ENCODE results near the gene ST7. TPM values are rescaled to one million over a fixed set of nuclear protein-coding genes. Genes with fewer than 3 reads are reported as not detected.

The ST7 gene
- total and polyA plus RNA-seq, 5 donors from 2014 or later, result 7.3 to 15.5 (median 9.9) TPM

GRCh38 chr7:116984917-116985316 is 31.6 kb downstream of the ST7 start:
- no peaks in the 10 kb centered on the region for H3K36me3 ChIP-seq (ENCODE audit: control insufficient read depth, insufficient read depth, low read length)
- no peaks in the 10 kb centered on the region for H3K27me3 ChIP-seq (ENCODE audit: control insufficient read depth, insufficient read depth, low read length)
- H3K9me3 Mint-ChIP-seq, result peaks cover 0 to 2% (median 0%) of the 10 kb centered on the region in 7 donors
- H3K4me3 Mint-ChIP-seq, result no peak overlapping the region
- H3K4me1 Mint-ChIP-seq, result peaks cover 2 to 14% (median 7%) of the 10 kb centered on the region in 4 donors
- no peak overlapping the region for H3K27ac Mint-ChIP-seq
- DNase-seq (peak in 2 of 3 donors; percentile 43 to 57), ATAC-seq (ENCODE audit: low read depth in 2 of 2) (peak in 1 of 2 donors; percentile 53)
- no peak overlapping the region for H3K27ac ChIP-seq (ENCODE audit: insufficient read depth, low read length, poor library complexity, severe bottlenecking)
- no peaks in the 10 kb centered on the region for H3K9me3 ChIP-seq (ENCODE audit: control insufficient read depth in 2 of 2, low read length in 2 of 2)
- no peaks in the 10 kb centered on the region for H3K4me1 ChIP-seq (ENCODE audit: control insufficient read depth, insufficient read depth, low read length, poor library complexity, severe bottlenecking)
- H3K4me3 ChIP-seq (ENCODE audit: low read depth, low read length), result no peak overlapping the region
- no peaks in the 10 kb centered on the region for H3K36me3 Mint-ChIP-seq
- H3K27me3 Mint-ChIP-seq, result no peaks in the 10 kb centered on the region

GRCh38 chr7:116985575-116985974 is 32.3 kb downstream of the ST7 start:
- Mint-ChIP-seq H3K27ac (no peak overlapping the region), H3K4me1 (peaks cover 2 to 14% (median 7%) of the 10 kb centered on the region in 4 donors), H3K36me3 (no peaks in the 10 kb centered on the region), H3K4me3 (peak overlapping the region in 1 of 4 donors; percentile 49), H3K9me3 (peaks cover 0 to 2% (median 0%) of the 10 kb centered on the region in 7 donors), H3K27me3 (no peaks in the 10 kb centered on the region)
- H3K4me3 ChIP-seq (ENCODE audit: low read depth, low read length), result no peak overlapping the region
- no peaks in the 10 kb centered on the region for H3K4me1 ChIP-seq (ENCODE audit: control insufficient read depth, insufficient read depth, low read length, poor library complexity, severe bottlenecking)
- no peaks in the 10 kb centered on the region for H3K36me3 ChIP-seq (ENCODE audit: control insufficient read depth, insufficient read depth, low read length)
- H3K27me3 ChIP-seq (ENCODE audit: control insufficient read depth, insufficient read depth, low read length), result no peaks in the 10 kb centered on the region
- H3K27ac ChIP-seq (ENCODE audit: insufficient read depth, low read length, poor library complexity, severe bottlenecking), result no peak overlapping the region
- no peak for ATAC-seq (ENCODE audit: low read depth in 2 of 2)
- DNase-seq, result no peak
- H3K9me3 ChIP-seq (ENCODE audit: control insufficient read depth in 2 of 2, low read length in 2 of 2), result no peaks in the 10 kb centered on the region

GRCh38 chr7:116986611-116987565 is 33.6 kb downstream of the ST7 start:
- ATAC-seq (ENCODE audit: low read depth in 2 of 2) (no peak), DNase-seq (no peak)
- Mint-ChIP-seq H3K27me3 (no peaks in the 10 kb centered on the region), H3K36me3 (no peaks in the 10 kb centered on the region), H3K27ac (no peak overlapping the region), H3K4me3 (no peak overlapping the region), H3K9me3 (peaks cover 0 to 1% (median 0%) of the 10 kb centered on the region in 7 donors), H3K4me1 (peaks cover 2 to 14% (median 7%) of the 10 kb centered on the region in 4 donors)
- H3K27me3 ChIP-seq (ENCODE audit: control insufficient read depth, insufficient read depth, low read length), result no peaks in the 10 kb centered on the region
- no peaks in the 10 kb centered on the region for H3K9me3 ChIP-seq (ENCODE audit: control insufficient read depth in 2 of 2, low read length in 2 of 2)
- H3K36me3 ChIP-seq (ENCODE audit: control insufficient read depth, insufficient read depth, low read length), result no peaks in the 10 kb centered on the region
- no peaks in the 10 kb centered on the region for H3K4me1 ChIP-seq (ENCODE audit: control insufficient read depth, insufficient read depth, low read length, poor library complexity, severe bottlenecking)
- no peak overlapping the region for H3K4me3 ChIP-seq (ENCODE audit: low read depth, low read length)
- no peak overlapping the region for H3K27ac ChIP-seq (ENCODE audit: insufficient read depth, low read length, poor library complexity, severe bottlenecking)

GRCh38 chr7:116988363-116988989 is 35.2 kb downstream of the ST7 start:
- Mint-ChIP-seq H3K27me3 (no peaks in the 10 kb centered on the region), H3K4me3 (no peak overlapping the region), H3K36me3 (no peaks in the 10 kb centered on the region), H3K4me1 (peaks cover 2 to 14% (median 7%) of the 10 kb centered on the region in 4 donors), H3K27ac (no peak overlapping the region), H3K9me3 (peaks cover 0 to under 1% (median 0%) of the 10 kb centered on the region in 7 donors)
- Histone ChIP-seq H3K27ac (ENCODE audit: insufficient read depth, low read length, poor library complexity, severe bottlenecking) (no peak overlapping the region), H3K9me3 (ENCODE audit: control insufficient read depth in 2 of 2, low read length in 2 of 2) (no peaks in the 10 kb centered on the region), H3K4me3 (ENCODE audit: low read depth, low read length) (no peak overlapping the region), H3K4me1 (ENCODE audit: control insufficient read depth, insufficient read depth, low read length, poor library complexity, severe bottlenecking) (no peaks in the 10 kb centered on the region), H3K36me3 (ENCODE audit: control insufficient read depth, insufficient read depth, low read length) (no peaks in the 10 kb centered on the region), H3K27me3 (ENCODE audit: control insufficient read depth, insufficient read depth, low read length) (no peaks in the 10 kb centered on the region)
- DNase-seq (peak in 1 of 3 donors; percentile 29), ATAC-seq (ENCODE audit: low read depth in 2 of 2) (no peak)

- no peaks in the 10 kb centered on the region for H3K36me3 ChIP-seq (ENCODE audit: control insufficient read depth, insufficient read depth, low read length)
- no peak for ATAC-seq (ENCODE audit: low read depth in 2 of 2)
- Mint-ChIP-seq H3K4me3 (no peak overlapping the region), H3K27ac (no peak overlapping the region), H3K27me3 (no peaks in the 10 kb centered on the region), H3K4me1 (peaks cover 2 to 13% (median 4%) of the 10 kb centered on the region in 4 donors), H3K9me3 (no peaks in the 10 kb centered on the region), H3K36me3 (no peaks in the 10 kb centered on the region)
- no peak for DNase-seq
- no peaks in the 10 kb centered on the region for H3K9me3 ChIP-seq (ENCODE audit: control insufficient read depth in 2 of 2, low read length in 2 of 2)
- H3K27ac ChIP-seq (ENCODE audit: insufficient read depth, low read length, poor library complexity, severe bottlenecking), result no peak overlapping the region
- H3K4me3 ChIP-seq (ENCODE audit: low read depth, low read length), result no peak overlapping the region
- no peaks in the 10 kb centered on the region for H3K4me1 ChIP-seq (ENCODE audit: control insufficient read depth, insufficient read depth, low read length, poor library complexity, severe bottlenecking)
- no peaks in the 10 kb centered on the region for H3K27me3 ChIP-seq (ENCODE audit: control insufficient read depth, insufficient read depth, low read length)
These were observed 36.8 kb downstream of the ST7 start for GRCh38 chr7:116990056-116990455.

- H3K9me3 ChIP-seq (ENCODE audit: control insufficient read depth in 2 of 2, low read length in 2 of 2), result no peaks in the 10 kb centered on the region
- peaks cover 0 to 12% (median 6%) of the 10 kb centered on the region in 4 donors for H3K4me1 Mint-ChIP-seq
- no peaks in the 10 kb centered on the region for H3K4me1 ChIP-seq (ENCODE audit: control insufficient read depth, insufficient read depth, low read length, poor library complexity, severe bottlenecking)
- peaks cover 0 to 1% (median 0%) of the 10 kb centered on the region in 7 donors for H3K9me3 Mint-ChIP-seq
- no peaks in the 10 kb centered on the region for H3K36me3 Mint-ChIP-seq
- no peaks in the 10 kb centered on the region for H3K27me3 Mint-ChIP-seq
- no peak for DNase-seq
- H3K27me3 ChIP-seq (ENCODE audit: control insufficient read depth, insufficient read depth, low read length), result no peaks in the 10 kb centered on the region
- H3K27ac ChIP-seq (ENCODE audit: insufficient read depth, low read length, poor library complexity, severe bottlenecking), result no peak overlapping the region
- no peak overlapping the region for H3K4me3 ChIP-seq (ENCODE audit: low read depth, low read length)
- H3K4me3 Mint-ChIP-seq, result no peak overlapping the region
- H3K36me3 ChIP-seq (ENCODE audit: control insufficient read depth, insufficient read depth, low read length), result no peaks in the 10 kb centered on the region
- H3K27ac Mint-ChIP-seq, result no peak overlapping the region
- ATAC-seq (ENCODE audit: low read depth in 2 of 2), result no peak
These were observed 37.9 kb downstream of the ST7 start for GRCh38 chr7:116991233-116991632.

GRCh38 chr7:116994611-116995010 is 41.3 kb downstream of the ST7 start:
- Histone ChIP-seq H3K27ac (ENCODE audit: insufficient read depth, low read length, poor library complexity, severe bottlenecking) (no peak overlapping the region), H3K4me3 (ENCODE audit: low read depth, low read length) (no peak overlapping the region), H3K27me3 (ENCODE audit: control insufficient read depth, insufficient read depth, low read length) (no peaks in the 10 kb centered on the region), H3K36me3 (ENCODE audit: control insufficient read depth, insufficient read depth, low read length) (no peaks in the 10 kb centered on the region), H3K4me1 (ENCODE audit: control insufficient read depth, insufficient read depth, low read length, poor library complexity, severe bottlenecking) (no peaks in the 10 kb centered on the region), H3K9me3 (ENCODE audit: control insufficient read depth in 2 of 2, low read length in 2 of 2) (no peaks in the 10 kb centered on the region)
- peaks cover 0 to 6% (median 2%) of the 10 kb centered on the region in 4 donors for H3K4me1 Mint-ChIP-seq
- ATAC-seq (ENCODE audit: low read depth in 2 of 2) (no peak), DNase-seq (no peak)
- no peaks in the 10 kb centered on the region for H3K36me3 Mint-ChIP-seq
- no peaks in the 10 kb centered on the region for H3K27me3 Mint-ChIP-seq
- H3K9me3 Mint-ChIP-seq, result peaks cover 0 to 3% (median 0%) of the 10 kb centered on the region in 7 donors
- H3K27ac Mint-ChIP-seq, result peak overlapping the region in 1 of 3 donors; percentile 15
- H3K4me3 Mint-ChIP-seq, result no peak overlapping the region

All from CD4-positive, CD25-positive, alpha-beta regulatory T cell (primary cell).